NCI-H1092 (cell line): ENCODE results near the gene PRPF39.
"Not testable (repeated sequence)": the region's sequence is repeated elsewhere in the genome, so short reads cannot be mapped to it uniquely, and the experiment has no call there.

Source experiments
- DNase-seq: peaks from one replicate; lab custom pipeline; 2025; lab: John Stamatoyannopoulos, UW

Gene PRPF39

GRCh38 chr14:45136399-45136798, 52.5 kb downstream of the PRPF39 start:
- DNase-seq: no peak

- DNase-seq: no peak
Observed at GRCh38 chr14:45140661-45141187, 56.8 kb downstream of the PRPF39 start.

GRCh38 chr14:45142083-45142482, 58.2 kb downstream of the PRPF39 start:
- not testable (repeated sequence) for DNase-seq

- no peak for DNase-seq
Observed at GRCh38 chr14:45144658-45145057, 60.7 kb downstream of the PRPF39 start.

GRCh38 chr14:45145214-45145613, 61.3 kb downstream of the PRPF39 start:
- no peak for DNase-seq

- no peak for DNase-seq
Observed at GRCh38 chr14:45149602-45150001, 65.7 kb downstream of the PRPF39 start.

- DNase-seq: no peak
Observed at GRCh38 chr14:45150386-45150890, 66.5 kb downstream of the PRPF39 start.

GRCh38 chr14:45156067-45156466, 72.2 kb downstream of the PRPF39 start:
- DNase-seq: no peak
